GM12892 (cell line): ENCODE results near the gene ARHGAP15.

Experiments used
- POLR2A ChIP-seq: IDR thresholded peaks from 2 replicates; pipeline ENCODE4 v1.6.1; 2011; ENCODE audit warnings: low read depth, low read length, control low read depth
- TAF1 ChIP-seq: IDR thresholded peaks from 2 replicates; pipeline ENCODE4 v1.6.1; 2011; ENCODE audit warnings: low read depth, mild to moderate bottlenecking, control low read depth, low read length, borderline replicate concordance

- TF ChIP-seq TAF1 (no peak), POLR2A (no peak)
Measured at GRCh38 chr2:143473216-143473615, 344.0 kb downstream of the ARHGAP15 start.
